GM12878 (cell line): ENCODE data around the gene DXO. TPM values are rescaled to one million over a fixed set of nuclear protein-coding genes. Genes with fewer than 3 reads are reported as not detected.

ENCODE experiments used
- ATAC-seq: fragments of 200-7000 bp; cut with Tn5 transposase; 3 replicates; pipeline ENCODE4 v1.9.1; 2020; ENCODE audit warnings: mild to moderate bottlenecking, moderate library complexity
- BruUV-seq: library from RNA; stranded (reverse); fragments of 400-500 nt; replicated peaks from 2 replicates; lab custom pipeline; 2021; lab: Mats Ljungman, UMichigan
- CTCF ChIA-PET: fragments of 300-600 bp; sonication (Branson Sonifier 250); formaldehyde crosslinking; extraction: SDS; loops from one replicate; lab custom pipeline; 2021; ENCODE audit warnings: inconsistent platforms; lab: Yijun Ruan, JAX
- POLR2A ChIA-PET: fragments of 350-600 bp; formaldehyde crosslinking; extraction: SDS; loops from one replicate; lab custom pipeline; 2021; ENCODE audit warnings: inconsistent platforms; lab: Charles Lee
- RAD21 ChIA-PET: fragments of 300-600 bp; sonication (Branson Sonifier 250); formaldehyde crosslinking; loops from one replicate; lab custom pipeline; 2023; ENCODE audit warnings: antibody characterized with exemption; ENCODE audit not compliant: unreplicated experiment; lab: Charles Lee
- SMC1A ChIA-PET: fragments of 300-600 bp; sonication (Branson Sonifier 250); formaldehyde crosslinking; loops from one replicate; lab custom pipeline; 2023; ENCODE audit not compliant: unreplicated experiment, uncharacterized antibody; lab: Charles Lee
- DNase-seq: peaks from one replicate; pipeline ENCODE4 v3.0.0-alpha.2; 2011; ENCODE audit warnings: low read depth, low spot score
- FAIRE-seq: peaks from 3 replicates; lab custom pipeline; 2011; peaks lifted over from hg19 to GRCh38; lab: Jason Lieb, UNC
- H2AFZ ChIP-seq: 2 replicates; pipeline ENCODE4 v1.6.0; 2011; ENCODE audit warnings: low read depth, low read length, control low read depth; ENCODE audit not compliant: control insufficient read depth
- H3K27ac ChIP-seq: 2 replicates; pipeline ENCODE4 v1.5.1; 2011; ENCODE audit warnings: control low read depth; ENCODE audit not compliant: control insufficient read depth, insufficient read depth
- H3K27me3 ChIP-seq, 2 experiments: replicated peaks in 1 of 2; 2 replicates each; pipeline versions ENCODE4 v1.6.0 to v1.6.1; 2011; ENCODE audit warnings: low read length in 1 of 2; ENCODE audit not compliant: control insufficient read depth in 2 of 2, insufficient read depth in 2 of 2
- H3K36me3 ChIP-seq, 2 experiments: 2 replicates each; pipeline ENCODE4 v1.5.1; 2011; ENCODE audit warnings: low read length in 1 of 2; ENCODE audit not compliant: control insufficient read depth in 2 of 2, insufficient read depth in 2 of 2
- H3K4me1 ChIP-seq: 2 replicates; pipeline ENCODE4 v1.6.1; 2011; ENCODE audit warnings: mild to moderate bottlenecking, low read length, moderate library complexity, mixed read lengths; ENCODE audit not compliant: control insufficient read depth, insufficient read depth
- H3K4me2 ChIP-seq: 2 replicates; pipeline ENCODE4 v1.6.0; 2011; ENCODE audit warnings: control low read depth; ENCODE audit not compliant: control insufficient read depth, insufficient read depth
- H3K4me3 ChIP-seq: fragments of 200-600 bp; sonication (generic); 2 replicates; pipeline ENCODE4 v1.5.1; 2016
- H3K79me2 ChIP-seq: 2 replicates; pipeline ENCODE4 v1.6.0; 2011; ENCODE audit warnings: low read length; ENCODE audit not compliant: control insufficient read depth, insufficient read depth
- H3K9ac ChIP-seq: 2 replicates; pipeline ENCODE4 v1.8.0; 2011; ENCODE audit warnings: low read length, control low read depth, mixed read lengths; ENCODE audit not compliant: control insufficient read depth, insufficient read depth
- H3K9me3 ChIP-seq: replicated peaks from 3 replicates; pipeline ENCODE4 v1.5.1; 2011; ENCODE audit warnings: mild to moderate bottlenecking, low read length; ENCODE audit not compliant: control insufficient read depth, insufficient read depth
- H4K20me1 ChIP-seq: 2 replicates; pipeline ENCODE4 v1.6.0; 2011; ENCODE audit not compliant: control insufficient read depth, insufficient read depth
- CBX3 ChIP-seq: fragments of 200-600 bp; sonication (generic); IDR thresholded peaks from 2 replicates; pipeline ENCODE4 v1.6.1; 2016; ENCODE audit warnings: low read depth, borderline replicate concordance
- CBX5 ChIP-seq: sonication (generic); IDR thresholded peaks from 2 replicates; pipeline ENCODE4 v1.6.1; 2016; ENCODE audit warnings: low read depth, moderate library complexity, mild to moderate bottlenecking, inconsistent platforms
- CHD4 ChIP-seq: fragments of 200-600 bp; sonication (generic); IDR thresholded peaks from 2 replicates; pipeline ENCODE4 v1.6.1; 2016; ENCODE audit warnings: mild to moderate bottlenecking
- CREM ChIP-seq: IDR thresholded peaks from 2 replicates; pipeline ENCODE4 v1.6.1; 2014; ENCODE audit warnings: antibody characterized with exemption, low read depth
- DPF2 ChIP-seq: fragments of 450-650 bp; IDR thresholded peaks from 2 replicates; pipeline ENCODE4 v1.6.1; 2017; ENCODE audit warnings: mild to moderate bottlenecking
- EZH2 ChIP-seq: IDR thresholded peaks from 2 replicates; pipeline ENCODE4 v1.6.1; 2012; ENCODE audit warnings: low read depth, mild to moderate bottlenecking, control low read depth, inconsistent platforms, low read length, borderline replicate concordance; ENCODE audit not compliant: control insufficient read depth
- GABPA ChIP-seq: IDR thresholded peaks from 2 replicates; pipeline ENCODE4 v1.6.1; 2014; ENCODE audit warnings: antibody characterized with exemption, low read depth, mild to moderate bottlenecking, inconsistent platforms
- IKZF1 ChIP-seq: fragments of 450-650 bp; conservative IDR thresholded peaks from 2 replicates; pipeline ENCODE4 v1.6.1; 2017; ENCODE audit warnings: antibody characterized with exemption, mild to moderate bottlenecking
- JUNB ChIP-seq: IDR thresholded peaks from 2 replicates; pipeline ENCODE4 v1.6.1; 2016; ENCODE audit warnings: antibody characterized with exemption, mild to moderate bottlenecking
- MYC ChIP-seq: IDR thresholded peaks from 2 replicates; pipeline ENCODE4 v1.6.1; 2011; ENCODE audit warnings: mild to moderate bottlenecking, low read length, moderate library complexity, inconsistent platforms; ENCODE audit not compliant: insufficient read depth, insufficient replicate concordance, insufficient read length, severe bottlenecking
- NBN ChIP-seq: fragments of 450-650 bp; IDR thresholded peaks from 2 replicates; pipeline ENCODE4 v1.6.1; 2016
- POLR2A ChIP-seq: IDR thresholded peaks from 2 replicates; pipeline ENCODE4 v1.6.1; 2011; ENCODE audit warnings: low read depth, mild to moderate bottlenecking, low read length
- RAD21 ChIP-seq: IDR thresholded peaks from 2 replicates; pipeline ENCODE4 v1.6.1; 2011; ENCODE audit warnings: mild to moderate bottlenecking, low read depth, low read length, moderate library complexity; ENCODE audit not compliant: insufficient read depth
- RB1 ChIP-seq: fragments of 450-650 bp; formaldehyde crosslinking; IDR thresholded peaks from 2 replicates; pipeline ENCODE4 v1.6.1; 2017; ENCODE audit warnings: mild to moderate bottlenecking, borderline replicate concordance
- RUNX3 ChIP-seq: IDR thresholded peaks from 2 replicates; pipeline ENCODE4 v1.6.1; 2012; ENCODE audit warnings: low read length, inconsistent platforms
- SP1 ChIP-seq: IDR thresholded peaks from one replicate; pipeline ENCODE4 v1.6.1; 2011; ENCODE audit warnings: low read depth, low read length
- SREBF1 ChIP-seq: IDR thresholded peaks from 2 replicates; pipeline ENCODE4 v1.6.1; 2012; ENCODE audit warnings: mild to moderate bottlenecking, low read length
- SRF ChIP-seq, 2 experiments: IDR thresholded peaks; 2 replicates each; pipeline ENCODE4 v1.6.1; 2011; ENCODE audit warnings: low read depth in 2 of 2, low read length in 2 of 2, mild to moderate bottlenecking in 1 of 2, moderate library complexity in 1 of 2
- SUPT20H ChIP-seq: IDR thresholded peaks from 2 replicates; pipeline ENCODE4 v1.6.1; 2011; ENCODE audit warnings: low read depth, mild to moderate bottlenecking, low read length, moderate library complexity, borderline replicate concordance; ENCODE audit not compliant: control insufficient read depth
- ZZZ3 ChIP-seq: IDR thresholded peaks from 2 replicates; pipeline ENCODE4 v1.6.1; 2011; ENCODE audit warnings: low read depth; ENCODE audit not compliant: control insufficient read depth, insufficient read length
- WGBS: methylation state at CpG from one replicate; pipeline ENCODE4 v1.1.6; 2016; ENCODE audit warnings: low lambda C conversion rate; ENCODE audit not compliant: insufficient replicate concordance, insufficient coverage; ENCODE audit errors: missing lambda C conversion rate; 5-methylcytosine and 5-hydroxymethylcytosine counted together
- in situ Hi-C: fragments of 300-500 bp; cut with MboI; formaldehyde crosslinking; loops from 9 replicates; pipeline ENCODE4 v1.14.3; 2018; ENCODE audit warnings: mixed read lengths
- intact Hi-C: fragments of 100-400 bp; cut with micrococcal nuclease; formaldehyde crosslinking; loops from one replicate; pipeline ENCODE4 v1.14.2; 2022; ENCODE audit not compliant: unreplicated experiment
- polyA plus RNA-seq, 11 experiments: library from polyadenylated mRNA; depleted of rRNA in 4 of 11; unstranded in 6 of 11; stranded (reverse) in 5 of 11; fragments of >200 nt; fragmentation: Nextera tagmentation in 4 of 11; fragmentation: Illumina TruSeq in 1 of 11; extraction: Ambion mirVana in 4 of 11; extraction: Trizol in 1 of 11; gene quantifications; 1 replicate in 1 of 11; 2 replicates in 10 of 11; pipeline versions ENCODE4 v1.2.1 to v1.2.3, GENCODE V29; 2011 to 2016; ENCODE audit warnings: inconsistent platforms in 2 of 11, missing spikeins in 2 of 11, low read depth in 1 of 11
- total RNA-seq, 4 experiments: library from RNA; depleted of rRNA in 3 of 4; stranded (reverse); fragments of >200 nt in 3 of 4; fragmentation: Illumina TruSeq in 1 of 4; extraction: Trizol in 1 of 4; gene quantifications; 2 replicates each; pipeline versions ENCODE4 v1.2.1 to v1.2.3, GENCODE V29; 2013 to 2021
- TF ChIP-seq, protein P1 (sequence below): fragments of 150-350 bp; IDR thresholded peaks from 2 replicates; pipeline ENCODE4 v1.6.1; 2014; ENCODE audit warnings: mild to moderate bottlenecking, low read depth, low read length
- TF ChIP-seq, protein P2 (sequence below): IDR thresholded peaks from 2 replicates; pipeline ENCODE4 v1.6.1; 2011; ENCODE audit warnings: borderline replicate concordance, low read depth, mild to moderate bottlenecking, moderate library complexity, mixed read lengths, low read length; ENCODE audit not compliant: insufficient read depth; ENCODE audit errors: extremely low read length

The DXO gene
- total and polyA plus RNA-seq, 10 of the 15 experiments (the other 5 are each of a cell fraction or from before 2014, with no cell fraction given), result 4.5 to 21.4 (median 16.3) TPM

DNA sequence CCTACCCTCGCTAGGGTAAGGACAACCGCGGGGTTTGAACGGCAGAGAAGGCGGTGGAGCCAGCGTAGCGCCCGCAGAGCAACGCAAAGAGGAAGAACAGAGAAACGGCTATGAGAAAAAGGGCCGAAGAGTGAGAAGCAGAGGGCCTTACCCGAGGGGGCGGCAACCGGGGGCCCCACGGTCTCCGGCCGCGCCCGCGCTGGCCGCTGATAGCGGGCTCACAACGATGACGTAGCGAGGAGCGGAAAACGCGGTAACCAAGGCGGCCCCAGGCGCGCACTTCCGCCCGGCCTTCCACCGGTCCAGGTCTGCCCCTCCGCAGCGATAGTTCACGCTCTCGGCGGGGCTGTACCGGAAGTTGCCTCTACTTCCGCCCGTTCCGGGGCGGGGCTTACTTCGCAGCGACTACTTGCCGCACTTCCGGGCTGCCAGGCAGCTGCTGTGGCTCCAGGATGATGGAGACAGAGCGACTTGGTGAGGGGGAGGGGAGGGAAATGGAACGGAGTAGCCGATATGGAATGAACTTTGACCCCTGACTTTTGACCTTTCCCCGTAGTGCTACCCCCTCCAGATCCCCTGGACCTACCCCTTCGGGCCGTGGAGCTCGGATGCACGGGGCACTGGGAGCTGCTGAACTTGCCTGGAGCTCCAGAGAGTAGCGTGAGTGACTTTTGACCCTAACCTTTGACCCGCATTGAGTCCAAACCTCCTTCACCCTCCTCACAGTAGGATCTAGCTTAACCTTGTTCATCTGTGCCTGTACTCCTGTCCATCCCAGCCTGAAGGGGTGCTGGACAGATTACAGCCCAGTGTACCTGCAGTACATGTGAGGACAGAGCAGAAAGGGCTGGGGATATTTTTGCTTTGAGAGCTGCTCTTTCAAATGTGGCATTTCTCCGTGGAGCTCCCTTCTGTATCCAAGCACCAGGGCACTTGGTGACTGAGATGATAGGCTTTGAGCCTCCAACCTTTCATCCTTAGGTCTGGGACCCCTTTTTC is 12.9 kb downstream of the DXO start, which contains the start of the genes NELFE and SKIC2:
Gene NELFE, minus strand, starts transcription at position 231 of the 999 bp plus-strand sequence. CDS start 525 bp downstream, outside the sequence.
Gene SKIC2, plus strand, starts transcription at position 435 of the 999 bp plus-strand sequence. Its CDS starts 18 bp downstream, at position 453.
- CTCF ChIA-PET, result interaction anchor here (0.8 to 2.5 kb wide), 8 partner anchors 8 to 472 kb away, joined by 3 to 7 read pairs (median 3); partner anchors contain the start of genes ATF6B and DXO
- 0 out of 2 replicates have a peak, but pooled peaks have one; percentile 19 for TF ChIP-seq DPF2
- no peak for TF ChIP-seq CBX3
- TF ChIP-seq EZH2, result no peak
- TF ChIP-seq POLR2A, result peak; percentile 87
- no peak for TF ChIP-seq ZZZ3
- peak; percentile 99 for TF ChIP-seq CREM
- TF ChIP-seq RAD21, result no peak
- TF ChIP-seq, protein P1, sequence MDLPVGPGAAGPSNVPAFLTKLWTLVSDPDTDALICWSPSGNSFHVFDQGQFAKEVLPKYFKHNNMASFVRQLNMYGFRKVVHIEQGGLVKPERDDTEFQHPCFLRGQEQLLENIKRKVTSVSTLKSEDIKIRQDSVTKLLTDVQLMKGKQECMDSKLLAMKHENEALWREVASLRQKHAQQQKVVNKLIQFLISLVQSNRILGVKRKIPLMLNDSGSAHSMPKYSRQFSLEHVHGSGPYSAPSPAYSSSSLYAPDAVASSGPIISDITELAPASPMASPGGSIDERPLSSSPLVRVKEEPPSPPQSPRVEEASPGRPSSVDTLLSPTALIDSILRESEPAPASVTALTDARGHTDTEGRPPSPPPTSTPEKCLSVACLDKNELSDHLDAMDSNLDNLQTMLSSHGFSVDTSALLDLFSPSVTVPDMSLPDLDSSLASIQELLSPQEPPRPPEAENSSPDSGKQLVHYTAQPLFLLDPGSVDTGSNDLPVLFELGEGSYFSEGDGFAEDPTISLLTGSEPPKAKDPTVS, result no peak
- TF ChIP-seq SUPT20H, result no peak
- peak; percentile 59 to 78 for TF ChIP-seq SRF (IDR thresholded peaks at IDR 0.05; ENCODE audit: low read depth in 2 of 2, low read length in 2 of 2)
- no peak for TF ChIP-seq MYC
- TF ChIP-seq SREBF1, result peak; percentile 63; the same call in 1 of the 2 replicates
- no peak for TF ChIP-seq CHD4
- TF ChIP-seq RB1, result no peak
- TF ChIP-seq SP1, result peak; percentile 90
- TF ChIP-seq CBX5, result no peak
- TF ChIP-seq, protein P2, sequence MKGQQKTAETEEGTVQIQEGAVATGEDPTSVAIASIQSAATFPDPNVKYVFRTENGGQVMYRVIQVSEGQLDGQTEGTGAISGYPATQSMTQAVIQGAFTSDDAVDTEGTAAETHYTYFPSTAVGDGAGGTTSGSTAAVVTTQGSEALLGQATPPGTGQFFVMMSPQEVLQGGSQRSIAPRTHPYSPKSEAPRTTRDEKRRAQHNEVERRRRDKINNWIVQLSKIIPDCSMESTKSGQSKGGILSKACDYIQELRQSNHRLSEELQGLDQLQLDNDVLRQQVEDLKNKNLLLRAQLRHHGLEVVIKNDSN, result no peak
- peak; percentile 96 for TF ChIP-seq IKZF1
- TF ChIP-seq RUNX3, result peak; percentile 59
- peak; percentile 93 for TF ChIP-seq NBN
- TF ChIP-seq GABPA, result peak; percentile 96
- TF ChIP-seq JUNB, result no peak

More for the DNA sequence above, 12.9 kb downstream of the DXO start, which contains the start of the genes NELFE and SKIC2:
- peak within 1 kb of the TSS; percentile 84 for H3K27ac ChIP-seq
- POLR2A ChIA-PET, result interaction anchor here (0.6 to 4.4 kb wide), 6 partner anchors 11 to 306 kb away, joined by 3 to 48 read pairs (median 3); partner anchors contain the start of genes BAG6, DXO, GPANK1 and GPSM3
- TSS peak; percentile 78 for BruUV-seq
- in situ Hi-C loops, result no loop called here
- peaks cover 27% of the 10 kb centered on the region for H3K79me2 ChIP-seq
- H4K20me1 ChIP-seq, result no peaks in the 10 kb centered on the region
- H2AFZ ChIP-seq, result peak within 1 kb of the TSS; percentile 92
- RAD21 ChIA-PET, result interaction anchor here (1.2 to 2.0 kb wide), 2 partner anchors 13 to 61 kb away, joined by 3 to 11 read pairs; partner anchors contain the start of gene DXO
- H3K4me3 ChIP-seq, result peak within 1 kb of the TSS; percentile 99
- H3K9me3 ChIP-seq, result no peaks in the 10 kb centered on the region
- peak; percentile 93 for DNase-seq
- 1% methylated on average over 59 of the region's 59 CpGs for WGBS
- intact Hi-C loops, result loop anchor here (1.0 kb wide), 1 partner anchor 13 kb away; the partner anchor contains the start of gene DXO
- H3K36me3 ChIP-seq, result peaks cover 15 to 26% of the 10 kb centered on the region in 2 experiments
- FAIRE-seq, result peak; percentile 96
- peaks cover 11% of the 10 kb centered on the region for H3K4me1 ChIP-seq
- H3K4me2 ChIP-seq, result peak within 1 kb of the TSS; percentile 99
- SMC1A ChIA-PET, result interaction anchor here (0.7 to 2.5 kb wide), 9 partner anchors 9 to 237 kb away, joined by 3 to 17 read pairs (median 3); partner anchors contain the start of genes ATF6B and DXO
- no peaks in the 10 kb centered on the region for H3K27me3 ChIP-seq
- peak; percentile 99 for ATAC-seq
- peak within 1 kb of the TSS; percentile 98 for H3K9ac ChIP-seq
